Measurements from ENCODE around the gene ZSCAN5B.
"Not testable (repeated sequence)": the region's sequence is repeated elsewhere in the genome, so short reads cannot be mapped to it uniquely, and the experiment has no call there.

ZSCAN5B gene

GRCh38 chr19:56197646-56198045 is at the start of gene ZSCAN5B:
Gene ZSCAN5B (minus strand): TSS chr19:56197783. CDS start chr19:56193052, 4,731 bp downstream.
- not testable (repeated sequence) for DNase-seq (ENCODE audit: low read depth in 2 of 2)

- DNase-seq (ENCODE audit: low read depth in 2 of 2) = not testable (repeated sequence)
These were observed 48.2 kb upstream of the ZSCAN5B start for GRCh38 chr19:56245764-56246163.

- DNase-seq (ENCODE audit: low read depth in 2 of 2) = no peak
These were observed 47.6 kb upstream of the ZSCAN5B start for GRCh38 chr19:56245121-56245740.

GRCh38 chr19:56223481-56223880 is 25.9 kb upstream of the ZSCAN5B start:
- no peak for DNase-seq (ENCODE audit: low read depth in 2 of 2)

- no peak for DNase-seq (ENCODE audit: low read depth in 2 of 2)
These were observed 25.3 kb upstream of the ZSCAN5B start for GRCh38 chr19:56222901-56223300.

GRCh38 chr19:56221851-56222250 is 24.3 kb upstream of the ZSCAN5B start:
- no peak for DNase-seq (ENCODE audit: low read depth in 2 of 2)

GRCh38 chr19:56221442-56221841 is 23.9 kb upstream of the ZSCAN5B start:
- DNase-seq (ENCODE audit: low read depth in 2 of 2) = not testable (repeated sequence)

GRCh38 chr19:56218961-56219360 is 21.4 kb upstream of the ZSCAN5B start:
- no peak for DNase-seq (ENCODE audit: low read depth in 2 of 2)

- no peak for DNase-seq (ENCODE audit: low read depth in 2 of 2)
These were observed 19.7 kb upstream of the ZSCAN5B start for GRCh38 chr19:56217039-56217949.

GRCh38 chr19:56211718-56212117 is 14.1 kb upstream of the ZSCAN5B start:
- DNase-seq (ENCODE audit: low read depth in 2 of 2) = no peak

- DNase-seq (ENCODE audit: low read depth in 2 of 2) = not testable (repeated sequence)
These were observed 12.5 kb upstream of the ZSCAN5B start for GRCh38 chr19:56210036-56210435.

- DNase-seq (ENCODE audit: low read depth in 2 of 2) = no peak
These were observed 11.5 kb upstream of the ZSCAN5B start for GRCh38 chr19:56209091-56209490.

- not testable (repeated sequence) for DNase-seq (ENCODE audit: low read depth in 2 of 2)
These were observed 10.0 kb upstream of the ZSCAN5B start for GRCh38 chr19:56207581-56207980.

- DNase-seq (ENCODE audit: low read depth in 2 of 2) = no peak
These were observed 4.4 kb upstream of the ZSCAN5B start, which contains the start of gene ZSCAN5C for GRCh38 chr19:56201973-56202372. Gene ZSCAN5C (plus strand): TSS chr19:56202273. CDS start chr19:56205914, 3,641 bp downstream.

- no peak for DNase-seq (ENCODE audit: low read depth in 2 of 2)
These were observed 2.1 kb upstream of the ZSCAN5B start for GRCh38 chr19:56199687-56200086.

- no peak for DNase-seq (ENCODE audit: low read depth in 2 of 2)
These were observed 3.5 kb downstream of the ZSCAN5B start for GRCh38 chr19:56193981-56194640.

GRCh38 chr19:56191711-56192110 is 5.9 kb downstream of the ZSCAN5B start:
- DNase-seq (ENCODE audit: low read depth in 2 of 2) = no peak

GRCh38 chr19:56191115-56191514 is 6.5 kb downstream of the ZSCAN5B start:
- DNase-seq (ENCODE audit: low read depth in 2 of 2) = no peak

GRCh38 chr19:56189785-56190184 is 7.8 kb downstream of the ZSCAN5B start:
- DNase-seq (ENCODE audit: low read depth in 2 of 2) = no peak

- no peak for DNase-seq (ENCODE audit: low read depth in 2 of 2)
These were observed 19.9 kb downstream of the ZSCAN5B start for GRCh38 chr19:56177564-56178243.

- DNase-seq (ENCODE audit: low read depth in 2 of 2) = no peak
These were observed 20.7 kb downstream of the ZSCAN5B start for GRCh38 chr19:56176881-56177280.

- not testable (repeated sequence) for DNase-seq (ENCODE audit: low read depth in 2 of 2)
These were observed 21.3 kb downstream of the ZSCAN5B start for GRCh38 chr19:56176310-56176709.
